ENCODE data around the gene P2RY4. TPM values are rescaled to one million over a fixed set of nuclear protein-coding genes. Genes with fewer than 3 reads are reported as not detected.
"Not testable (repeated sequence)": the region's sequence is repeated elsewhere in the genome, so short reads cannot be mapped to it uniquely, and the experiment has no call there.

The P2RY4 gene
- total RNA-seq, 1 donor from 2014 or later = 0.55 TPM

GRCh38 chrX:70231666-70232065 is 28.3 kb downstream of the P2RY4 start:
- intact Hi-C loops (cut with micrococcal nuclease) = no loop called here
- peaks cover 17% of the 10 kb centered on the region for H3K4me1 Mint-ChIP-seq (ENCODE audit: low read depth)
- H3K9me3 Mint-ChIP-seq = no peaks in the 10 kb centered on the region
- H3K36me3 Mint-ChIP-seq (ENCODE audit: low read depth) = no peaks in the 10 kb centered on the region
- DNase-seq (ENCODE audit: low spot score) = no peak
- H3K27me3 Mint-ChIP-seq (ENCODE audit: low read depth) = no peaks in the 10 kb centered on the region
- H3K27ac Mint-ChIP-seq = peak overlapping the region; percentile 59
- no peak overlapping the region for H3K4me3 Mint-ChIP-seq (ENCODE audit: low read depth)

GRCh38 chrX:70226687-70227086 is 33.3 kb downstream of the P2RY4 start:
- no peak overlapping the region for H3K4me3 Mint-ChIP-seq (ENCODE audit: low read depth)
- H3K4me1 Mint-ChIP-seq (ENCODE audit: low read depth) = peaks cover 2% of the 10 kb centered on the region
- H3K36me3 Mint-ChIP-seq (ENCODE audit: low read depth) = no peaks in the 10 kb centered on the region
- no peaks in the 10 kb centered on the region for H3K27me3 Mint-ChIP-seq (ENCODE audit: low read depth)
- no peak overlapping the region for H3K27ac Mint-ChIP-seq
- H3K9me3 Mint-ChIP-seq = no peaks in the 10 kb centered on the region
- intact Hi-C loops (cut with micrococcal nuclease) = no loop called here
- no peak for DNase-seq (ENCODE audit: low spot score)

GRCh38 chrX:70226048-70226447 is 34.0 kb downstream of the P2RY4 start:
- no peak for DNase-seq (ENCODE audit: low spot score)
- no peaks in the 10 kb centered on the region for H3K4me1 Mint-ChIP-seq (ENCODE audit: low read depth)
- no peaks in the 10 kb centered on the region for H3K27me3 Mint-ChIP-seq (ENCODE audit: low read depth)
- H3K9me3 Mint-ChIP-seq = no peaks in the 10 kb centered on the region
- no peak overlapping the region for H3K4me3 Mint-ChIP-seq (ENCODE audit: low read depth)
- no peaks in the 10 kb centered on the region for H3K36me3 Mint-ChIP-seq (ENCODE audit: low read depth)
- intact Hi-C loops (cut with micrococcal nuclease) = no loop called here
- no peak overlapping the region for H3K27ac Mint-ChIP-seq

GRCh38 chrX:70219938-70220764 is 39.9 kb downstream of the P2RY4 start:
- H3K9me3 Mint-ChIP-seq = no peaks in the 10 kb centered on the region
- intact Hi-C loops (cut with micrococcal nuclease) = no loop called here
- no peaks in the 10 kb centered on the region for H3K4me1 Mint-ChIP-seq (ENCODE audit: low read depth)
- H3K27ac Mint-ChIP-seq = no peak overlapping the region
- H3K4me3 Mint-ChIP-seq (ENCODE audit: low read depth) = no peak overlapping the region
- H3K36me3 Mint-ChIP-seq (ENCODE audit: low read depth) = no peaks in the 10 kb centered on the region
- H3K27me3 Mint-ChIP-seq (ENCODE audit: low read depth) = no peaks in the 10 kb centered on the region
- no peak for DNase-seq (ENCODE audit: low spot score)

GRCh38 chrX:70209570-70209969 is 50.4 kb downstream of the P2RY4 start:
- H3K27ac Mint-ChIP-seq; H3K27me3 Mint-ChIP-seq (ENCODE audit: low read depth); intact Hi-C loops (cut with micrococcal nuclease); H3K4me3 Mint-ChIP-seq (ENCODE audit: low read depth); H3K9me3 Mint-ChIP-seq; H3K36me3 Mint-ChIP-seq (ENCODE audit: low read depth); DNase-seq (ENCODE audit: low spot score); H3K4me1 Mint-ChIP-seq (ENCODE audit: low read depth): not testable (repeated sequence)

- no peaks in the 10 kb centered on the region for H3K36me3 Mint-ChIP-seq (ENCODE audit: low read depth)
- no peak for DNase-seq (ENCODE audit: low spot score)
- no peak overlapping the region for H3K27ac Mint-ChIP-seq
- no peak overlapping the region for H3K4me3 Mint-ChIP-seq (ENCODE audit: low read depth)
- H3K9me3 Mint-ChIP-seq = no peaks in the 10 kb centered on the region
- H3K4me1 Mint-ChIP-seq (ENCODE audit: low read depth) = no peaks in the 10 kb centered on the region
- H3K27me3 Mint-ChIP-seq (ENCODE audit: low read depth) = peaks cover 9% of the 10 kb centered on the region
- intact Hi-C loops (cut with micrococcal nuclease) = no loop called here
These were observed 51.5 kb downstream of the P2RY4 start for GRCh38 chrX:70208479-70208878.

Other genes starting within 250 kb of the P2RY4 start
- gene AWAT2, start 210.3 kb downstream of the P2RY4 start, total RNA-seq = not detected in 2 replicates
- gene OTUD6A, start 197.7 kb downstream of the P2RY4 start, total RNA-seq = not detected in 2 replicates
- 33.0 and 33.6 TPM in 2 replicates for gene IGBP1, start 126.8 kb downstream of the P2RY4 start, total RNA-seq
- gene DGAT2L6, start 82.7 kb downstream of the P2RY4 start, total RNA-seq = not detected in 2 replicates
- not detected in 2 replicates for gene AWAT1, start 25.5 kb downstream of the P2RY4 start, total RNA-seq
- not detected in 2 replicates for gene ARR3, start 8.1 kb upstream of the P2RY4 start, total RNA-seq
- not detected in 2 replicates for gene RAB41, start 22.0 kb upstream of the P2RY4 start, total RNA-seq
- gene PDZD11, start 29.7 kb upstream of the P2RY4 start, total RNA-seq = 27.7 and 31.4 TPM in 2 replicates
- gene KIF4A, start 29.9 kb upstream of the P2RY4 start, total RNA-seq = 24.4 and 26.5 TPM in 2 replicates
- gene GDPD2, start 163.1 kb upstream of the P2RY4 start, total RNA-seq = 0.21 and 0.28 TPM in 2 replicates
- 40.7 and 40.9 TPM in 2 replicates for gene DLG3, start 184.6 kb upstream of the P2RY4 start, total RNA-seq